ENCODE measurements around the gene NOC3L.
"Not testable (repeated sequence)": the region's sequence is repeated elsewhere in the genome, so short reads cannot be mapped to it uniquely, and the experiment has no call there.

Gene NOC3L

DNA sequence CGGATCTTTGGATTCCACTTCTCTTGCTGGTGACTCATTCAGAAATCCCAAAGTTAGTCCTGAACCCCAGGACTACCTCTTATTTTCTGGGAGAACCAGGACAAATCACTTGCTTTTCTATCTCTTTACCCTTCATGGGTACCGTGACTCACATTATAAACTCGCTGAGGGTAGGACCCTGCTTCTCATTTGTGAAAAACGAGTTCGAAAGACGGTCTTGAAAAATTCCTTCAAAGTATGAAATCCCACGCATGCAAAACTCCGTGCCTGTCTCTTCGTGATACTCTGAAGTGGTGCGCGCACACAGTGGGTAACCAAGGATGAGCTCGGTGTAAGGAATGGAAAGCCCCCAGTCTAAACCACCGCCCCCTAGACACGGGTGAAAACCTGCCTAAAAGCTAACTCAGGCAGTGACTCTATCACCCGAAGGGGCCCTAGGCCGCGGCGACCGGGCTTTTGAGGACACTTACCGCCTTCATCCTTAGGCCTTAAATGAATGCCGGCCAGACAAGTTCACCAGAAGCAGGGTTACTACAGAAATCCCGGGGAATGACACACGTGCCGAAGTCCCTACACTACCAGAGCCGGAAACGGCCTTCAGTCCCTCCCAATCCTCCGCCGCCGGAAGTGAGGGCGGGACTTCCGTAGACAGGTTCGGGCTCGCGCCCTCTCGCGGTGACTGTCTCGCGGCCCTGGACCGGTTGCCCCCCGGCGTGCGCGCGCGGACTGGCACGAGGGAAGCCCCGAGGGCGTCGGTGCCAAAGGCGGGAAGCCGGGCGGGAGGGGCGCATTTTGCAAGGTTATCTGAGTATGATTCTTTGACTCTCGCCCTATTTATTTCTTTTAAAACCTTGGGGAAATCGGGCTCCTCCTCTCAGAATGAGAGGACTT lies at the start of gene NOC3L:
Gene NOC3L (minus strand): TSS at position 580 of the 891 bp plus-strand sequence. CDS start 101 bp downstream, at position 479.
- peak; percentile 85 to 96 for DNase-seq (ENCODE audit: low read depth in 2 of 2)

- no peak for DNase-seq (ENCODE audit: low read depth in 2 of 2)
Observed at GRCh38 chr10:94412449-94412848, 49.7 kb upstream of the NOC3L start.

DNA sequence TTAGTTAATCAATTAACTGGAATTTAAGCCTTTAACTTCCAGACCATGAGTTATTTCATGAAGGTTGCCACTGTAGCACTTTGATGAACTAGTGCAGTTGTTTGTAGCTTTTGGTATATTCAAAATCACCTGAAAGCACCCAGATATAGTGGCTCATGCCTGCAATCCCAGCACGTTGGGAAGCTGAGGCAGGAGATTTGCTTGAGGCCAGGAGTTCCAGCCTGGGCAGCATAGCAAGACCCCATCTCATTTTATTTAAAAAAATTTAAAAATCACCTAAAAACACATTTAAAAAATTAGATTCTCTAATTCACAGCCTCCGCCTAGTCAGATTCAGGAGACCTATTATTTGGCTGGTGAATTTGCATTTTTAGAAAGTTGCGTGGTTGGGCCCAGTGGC lies 48.6 kb upstream of the NOC3L start:
- DNase-seq (ENCODE audit: low read depth in 2 of 2) = no peak

DNA sequence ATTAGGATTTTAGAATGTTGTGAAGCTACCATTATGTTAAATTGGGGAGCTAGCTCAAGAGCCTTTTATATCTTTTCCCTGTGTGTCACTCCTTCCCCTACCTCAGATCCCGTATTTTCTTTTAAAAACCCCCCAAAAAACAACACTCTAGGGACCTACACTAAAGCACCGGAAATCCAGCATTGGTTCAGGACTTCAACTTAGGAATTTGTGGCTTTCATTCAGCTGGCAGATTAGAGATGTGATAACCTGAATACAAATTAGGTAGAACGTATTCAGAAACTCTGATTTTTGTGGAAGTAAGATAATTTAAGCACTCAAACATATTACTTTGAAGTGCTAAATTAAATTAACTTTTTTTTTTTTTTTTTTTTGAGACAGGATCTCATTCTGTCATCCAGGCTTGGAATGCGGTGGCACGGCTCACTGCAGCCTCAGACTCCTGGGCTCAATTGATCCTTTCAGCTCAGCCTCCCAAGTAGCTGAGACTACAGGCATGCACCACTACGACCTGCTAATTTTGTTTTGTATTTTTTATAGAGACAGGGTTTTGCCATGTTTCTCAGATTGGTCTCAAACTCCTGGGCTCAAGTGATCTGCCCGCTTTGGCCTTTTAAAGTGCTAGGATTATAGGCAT lies 46.4 kb upstream of the NOC3L start:
- DNase-seq (ENCODE audit: low read depth in 2 of 2) = no peak

DNA sequence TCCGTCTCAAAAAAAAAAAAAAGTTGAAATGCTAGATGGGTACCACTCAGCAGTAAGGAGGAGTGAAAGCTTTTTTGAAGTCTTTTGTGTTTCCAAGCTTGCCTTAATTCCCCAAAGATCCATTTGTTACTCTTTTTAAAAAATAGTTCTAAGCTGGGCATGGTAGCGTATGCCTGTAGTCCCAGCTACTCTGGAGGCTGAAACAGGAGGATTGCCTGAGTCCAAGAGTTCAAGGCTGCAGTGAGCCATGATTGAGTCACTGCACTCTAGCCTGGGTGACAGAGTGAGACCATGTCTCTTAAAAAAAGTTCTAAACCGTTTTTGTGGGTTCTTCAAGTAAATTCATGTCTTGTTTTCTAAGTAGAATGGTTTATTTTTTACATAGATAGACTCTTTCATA lies 44.9 kb upstream of the NOC3L start:
- DNase-seq (ENCODE audit: low read depth in 2 of 2) = no peak

DNA sequence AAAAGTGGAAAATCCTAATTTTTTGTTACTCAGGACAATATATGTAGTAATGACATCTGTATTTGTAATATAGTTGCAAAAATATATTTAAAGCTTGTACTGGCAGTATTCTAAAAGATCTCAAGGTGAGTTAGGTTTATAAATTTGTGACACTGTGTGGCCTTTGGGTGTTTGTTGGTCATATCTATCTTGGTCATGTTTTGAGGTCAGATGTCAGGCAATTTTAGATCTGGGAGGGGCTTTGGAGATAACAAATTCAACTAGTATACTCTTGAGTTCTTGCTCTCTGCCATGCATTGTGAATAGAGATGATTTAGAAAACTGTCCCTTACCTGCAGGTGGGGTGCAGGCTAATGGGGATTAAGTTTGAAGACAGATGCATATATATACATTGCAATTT lies 42.7 kb upstream of the NOC3L start:
- no peak for DNase-seq (ENCODE audit: low read depth in 2 of 2)

DNA sequence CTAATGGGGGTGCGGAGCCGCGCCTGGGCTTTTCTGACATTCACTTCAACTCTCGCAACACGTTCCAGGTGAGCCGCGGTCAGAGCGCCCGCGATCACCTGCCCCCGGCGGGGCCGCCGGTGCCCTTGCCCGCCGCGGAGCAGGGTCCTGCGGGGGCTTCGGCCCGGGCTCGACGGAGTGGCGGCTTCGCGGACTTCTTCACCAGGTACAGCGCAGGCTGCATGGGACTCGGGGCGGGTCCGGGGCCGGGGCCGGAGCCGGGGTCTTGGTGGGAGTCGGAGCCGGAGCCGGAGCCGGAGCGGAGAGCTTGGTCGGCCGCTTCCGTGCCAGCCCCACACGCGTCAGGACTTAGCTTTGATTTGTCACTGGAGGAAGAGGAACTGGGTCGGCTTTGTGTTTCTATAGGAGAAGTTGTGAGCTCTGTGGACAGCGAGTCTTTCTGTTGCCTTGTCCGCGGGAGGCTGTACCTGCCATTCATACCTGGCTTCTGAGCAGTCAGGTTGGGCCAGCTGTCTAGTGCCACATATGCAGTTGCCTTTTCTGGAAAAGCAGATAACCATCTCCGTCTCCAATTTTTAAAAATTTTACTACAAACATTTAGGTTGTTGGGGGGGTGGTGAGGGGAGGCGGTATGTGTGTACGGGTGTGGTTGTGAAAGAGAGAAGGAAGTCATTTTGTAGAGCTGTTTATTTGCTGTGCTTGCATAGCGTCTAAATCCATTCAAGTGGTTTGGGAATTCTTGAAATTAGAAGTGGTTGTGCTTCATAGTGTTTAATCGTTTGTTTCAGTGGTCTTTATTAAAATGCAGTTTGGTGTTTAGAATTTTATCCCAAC lies 40.9 kb upstream of the NOC3L start:
- DNase-seq (ENCODE audit: low read depth in 2 of 2) = no peak

GRCh38 chr10:94402843-94403379 lies 40.2 kb upstream of the NOC3L start:
- no peak for DNase-seq (ENCODE audit: low read depth in 2 of 2)

DNA sequence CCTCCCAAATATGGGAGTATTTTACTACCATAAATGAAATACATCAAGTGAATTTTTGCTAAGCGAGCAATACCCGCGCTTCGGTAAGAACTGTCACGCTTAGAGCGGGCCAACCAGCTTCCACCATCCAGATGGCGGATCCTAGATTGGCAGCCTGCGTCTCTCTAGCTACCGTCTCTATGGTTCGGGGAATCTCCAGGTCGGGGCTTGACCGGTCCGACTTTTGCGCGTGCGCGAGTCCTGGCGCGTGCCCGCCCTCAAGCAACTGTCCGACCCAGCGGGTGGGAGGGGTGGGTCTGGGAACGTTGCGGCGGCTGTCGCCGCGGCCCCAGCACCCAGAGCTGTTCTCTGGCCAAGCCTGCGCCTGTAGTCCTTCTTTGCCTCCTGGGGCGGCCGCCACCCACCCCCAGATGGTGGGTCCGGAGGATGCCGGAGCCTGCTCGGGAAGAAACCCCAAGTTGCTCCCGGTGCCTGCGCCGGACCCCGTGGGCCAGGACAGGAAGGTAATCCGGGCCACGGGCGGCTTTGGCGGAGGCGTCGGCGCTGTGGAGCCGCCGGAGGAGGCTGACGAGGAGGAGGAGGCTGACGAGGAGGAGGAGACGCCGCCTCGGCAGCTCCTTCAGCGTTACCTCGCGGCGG lies 39.6 kb upstream of the NOC3L start, which contains the start of gene TBC1D12:
Gene TBC1D12 (plus strand): TSS at position 338 of the 639 bp plus-strand sequence. CDS start 73 bp downstream, at position 411.
- no peak for DNase-seq (ENCODE audit: low read depth in 2 of 2)

- DNase-seq (ENCODE audit: low read depth in 2 of 2) = no peak
Observed at GRCh38 chr10:94398762-94399161, 36.0 kb upstream of the NOC3L start.

DNA sequence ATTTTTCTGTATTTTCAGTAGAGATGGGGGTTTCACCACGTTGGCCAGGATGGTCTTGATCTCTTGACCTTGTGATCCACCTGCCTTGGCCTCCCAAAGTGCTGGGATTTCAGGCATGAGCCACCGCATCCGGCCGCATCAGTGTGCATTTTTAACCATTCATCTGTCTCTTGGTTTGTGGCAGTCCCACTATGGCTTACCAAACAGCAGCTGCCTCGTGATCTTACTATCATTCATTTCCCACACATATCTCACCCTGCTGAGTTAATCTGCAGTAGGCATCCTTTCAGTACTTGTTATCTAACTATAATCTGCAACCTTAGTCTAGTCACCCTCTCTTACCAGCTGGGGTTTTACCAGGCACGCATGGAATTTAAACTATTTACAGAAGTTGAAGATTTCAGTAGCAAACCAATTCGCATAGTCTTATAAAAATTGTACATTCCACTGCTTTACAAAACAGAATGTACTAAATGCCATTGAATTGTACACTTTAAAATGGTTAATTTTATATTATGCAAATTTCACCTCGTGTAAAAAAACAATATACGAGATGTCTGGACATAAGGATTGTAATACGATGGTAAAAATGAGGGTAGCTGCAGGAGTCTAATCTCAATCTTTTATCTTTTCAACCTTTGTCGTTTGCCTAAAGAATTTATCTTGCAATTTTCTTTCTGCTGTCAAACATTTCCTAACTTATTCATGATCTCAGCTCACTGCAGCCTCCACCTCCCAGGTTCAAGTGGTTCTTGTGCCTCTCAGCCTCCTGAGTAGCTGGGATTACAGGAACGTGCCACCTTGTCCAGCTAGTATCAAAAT lies 35.0 kb upstream of the NOC3L start:
- DNase-seq (ENCODE audit: low read depth in 2 of 2) = no peak

DNA sequence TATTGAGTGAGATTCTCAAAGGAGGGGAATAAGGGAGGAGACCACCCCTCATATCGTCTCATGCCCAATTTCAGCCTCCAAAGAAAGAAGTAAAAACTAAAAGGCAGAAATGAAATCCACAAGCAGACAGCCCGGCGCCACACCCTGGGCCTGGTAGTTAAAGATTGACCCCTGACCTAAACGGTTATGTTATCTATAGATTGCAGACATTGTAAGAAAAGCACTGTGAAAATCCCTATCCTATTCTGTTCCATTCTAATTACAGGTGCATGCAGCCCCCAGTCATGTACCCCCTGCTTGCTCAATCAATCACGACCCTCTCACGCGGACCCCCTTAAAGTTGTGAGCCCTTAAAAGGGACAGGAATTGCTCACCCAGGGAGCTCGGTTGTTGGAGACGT lies 29.4 kb upstream of the NOC3L start:
- not testable (repeated sequence) for DNase-seq (ENCODE audit: low read depth in 2 of 2)

DNA sequence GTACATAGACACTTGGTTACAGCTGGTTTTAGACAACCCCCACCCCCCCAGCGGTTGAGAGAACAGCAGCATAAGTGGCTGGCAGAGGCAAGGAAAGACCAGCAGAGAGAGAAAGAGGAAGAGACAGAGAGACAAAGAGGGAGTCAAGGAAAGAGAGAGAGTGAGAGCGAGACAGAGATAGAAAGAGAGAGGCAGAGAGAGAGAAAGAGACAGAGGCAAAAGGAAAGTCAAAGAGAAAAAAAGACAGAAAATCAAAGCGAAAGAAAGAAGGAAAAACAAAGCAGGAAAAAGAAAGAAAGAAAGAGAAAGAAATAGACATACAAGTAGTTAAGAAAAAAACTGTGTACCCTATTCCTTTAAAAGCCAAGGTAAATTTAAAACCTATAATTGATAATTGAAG lies 23.0 kb upstream of the NOC3L start:
- not testable (repeated sequence) for DNase-seq (ENCODE audit: low read depth in 2 of 2)

DNA sequence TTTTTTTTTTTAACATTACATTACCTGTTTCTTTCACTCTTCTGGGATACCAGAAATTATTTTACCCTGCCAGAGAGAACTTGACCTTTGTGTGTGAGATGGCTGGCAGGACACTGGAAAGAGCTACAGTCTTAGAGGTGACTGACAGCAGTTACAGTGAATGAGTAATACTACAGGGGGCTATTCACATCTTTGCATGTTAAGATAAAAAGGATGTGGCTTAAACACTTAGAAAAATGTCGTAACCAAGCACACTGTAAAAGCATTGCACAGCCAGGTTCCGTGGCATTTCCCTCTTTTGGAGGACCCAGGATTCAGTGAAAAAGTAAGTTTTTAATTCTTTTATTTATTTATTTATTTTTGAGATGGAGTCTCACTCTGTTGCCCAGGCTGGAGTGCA lies 20.8 kb upstream of the NOC3L start:
- no peak for DNase-seq (ENCODE audit: low read depth in 2 of 2)

- no peak for DNase-seq (ENCODE audit: low read depth in 2 of 2)
Observed at GRCh38 chr10:94376865-94377264, 14.1 kb upstream of the NOC3L start.

DNA sequence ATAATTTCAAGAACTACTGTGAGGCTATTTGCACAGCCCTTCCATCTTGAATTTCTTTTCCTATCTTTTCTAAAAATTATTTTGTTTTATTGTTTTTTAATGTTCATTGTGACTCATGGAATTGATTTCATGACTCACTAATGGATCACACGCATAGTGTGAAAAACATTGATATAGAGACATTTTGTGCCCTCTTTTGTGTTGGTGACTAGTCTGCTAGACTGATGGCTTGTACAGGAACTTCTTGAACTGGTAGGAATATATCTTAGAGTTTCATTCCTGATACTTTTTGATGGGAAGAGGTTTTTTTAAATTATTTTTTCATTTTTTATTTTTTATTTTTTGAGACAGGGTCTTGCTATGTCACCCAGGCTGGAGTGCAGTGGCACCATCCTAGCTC lies 12.6 kb upstream of the NOC3L start:
- DNase-seq (ENCODE audit: low read depth in 2 of 2) = no peak

DNA sequence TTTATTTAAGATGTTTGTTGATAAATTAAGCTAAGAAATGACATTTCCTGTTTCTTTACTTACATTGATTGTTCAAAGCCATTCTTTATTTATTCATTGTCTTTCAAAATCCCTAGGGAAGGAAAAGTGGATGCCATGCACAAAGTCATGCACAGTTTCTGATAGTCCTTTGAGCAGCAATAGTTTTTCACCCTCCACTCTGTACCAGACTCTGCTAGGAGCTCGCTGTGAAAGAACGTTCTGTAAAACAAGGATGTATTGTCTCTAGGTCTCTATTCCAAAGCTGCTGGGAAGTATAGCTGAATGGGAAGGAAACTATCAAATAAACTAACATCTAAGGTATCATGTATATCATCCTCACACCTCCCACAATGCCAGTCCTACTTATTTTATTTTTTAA lies 7.8 kb upstream of the NOC3L start:
- no peak for DNase-seq (ENCODE audit: low read depth in 2 of 2)

GRCh38 chr10:94366382-94366781 lies 3.6 kb upstream of the NOC3L start:
- DNase-seq (ENCODE audit: low read depth in 2 of 2) = no peak

- no peak for DNase-seq (ENCODE audit: low read depth in 2 of 2)
Observed at GRCh38 chr10:94364482-94364881, 1.7 kb upstream of the NOC3L start.

DNA sequence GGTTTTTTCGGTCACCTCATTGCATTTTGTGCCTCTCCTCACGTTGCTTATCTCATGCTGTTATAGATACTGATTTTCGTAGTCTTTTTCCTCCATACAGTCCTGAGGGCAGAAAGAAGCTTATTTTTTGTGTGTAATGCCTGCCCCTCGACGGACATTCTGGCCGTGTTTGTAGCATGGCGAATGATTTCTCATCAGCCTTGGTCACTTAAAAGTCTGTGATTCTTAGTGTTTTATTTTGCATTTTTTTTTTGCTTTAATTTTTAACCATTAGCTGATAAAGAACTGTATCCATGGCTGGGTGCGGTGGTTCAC lies 469 bp upstream of the NOC3L start:
- no peak for DNase-seq (ENCODE audit: low read depth in 2 of 2)

All from stimulated activated CD8-positive, alpha-beta memory T cell treated with anti-CD3 and anti-CD28 coated beads, Interleukin-2, amount 100 ng/mL, for 1 hour (primary cell).